Breast epithelium (tissue), 3 donors: ENCODE results near the gene CCDC187.

Source experiments
- CTCF ChIP-seq, 3 donors: fragments of 450-650 bp; IDR thresholded peaks; one replicate each; pipeline ENCODE4 v1.5.1; 2016 to 2017; ENCODE audit warnings: antibody characterized with exemption in 3 of 3, mild to moderate bottlenecking in 3 of 3, moderate library complexity in 3 of 3
- POLR2A ChIP-seq: fragments of 450-650 bp; IDR thresholded peaks from one replicate; pipeline ENCODE4 v1.6.1; 2016; ENCODE audit warnings: antibody characterized with exemption, mild to moderate bottlenecking, moderate library complexity
- POLR2AphosphoS5 ChIP-seq, 3 donors: sonication (generic); formaldehyde crosslinking; IDR thresholded peaks; one replicate each; pipeline ENCODE4 v1.6.1; 2017; ENCODE audit warnings: antibody characterized with exemption in 3 of 3

- TF ChIP-seq CTCF (IDR thresholded peaks at IDR 0.05) (no peak), POLR2A (no peak), POLR2AphosphoS5 (IDR thresholded peaks at IDR 0.05) (no peak)
Measured at GRCh38 chr9:136299541-136299940, 4.4 kb downstream of the CCDC187 start.
